Gastrocnemius medialis (tissue), 4 donors: ENCODE data around the gene SAMD4A. TPM values are rescaled to one million over a fixed set of nuclear protein-coding genes. Genes with fewer than 3 reads are reported as not detected.

Experiments used
- ATAC-seq, 2 donors: fragments of 150-250 bp; one replicate each; pipeline ENCODE4 v1.9.1; 2016
- DNase-seq, 2 donors: peaks; one replicate each; pipeline ENCODE4 v3.0.0-alpha.2; 2019
- H3K27ac ChIP-seq, 4 donors: fragments of 200-600 bp; sonication (generic); 1 replicate in 1 of 4; 2 replicates in 3 of 4; pipeline ENCODE4 v1.5.1; 2016 to 2018; ENCODE audit warnings: mild to moderate bottlenecking in 2 of 4, moderate library complexity in 1 of 4
- H3K27me3 ChIP-seq, 3 donors: fragments of 200-600 bp; sonication (generic) in 2 of 3; 1 replicate in 1 of 3; 2 replicates in 2 of 3; pipeline versions ENCODE4 v1.5.1 to v1.6.0; 2016 to 2019; ENCODE audit warnings: mild to moderate bottlenecking in 1 of 3, moderate library complexity in 1 of 3
- H3K36me3 ChIP-seq, 2 donors: fragments of 200-600 bp; sonication (generic) in 1 of 2; one replicate each; pipeline ENCODE4 v1.5.1; 2017 to 2018
- H3K4me1 ChIP-seq, 2 donors: fragments of 200-600 bp; sonication (generic) in 1 of 2; one replicate each; pipeline ENCODE4 v1.5.1; 2016 to 2017; ENCODE audit warnings: mild to moderate bottlenecking in 2 of 2
- H3K4me3 ChIP-seq, 4 donors: fragments of 200-600 bp; sonication (generic) in 3 of 4; 1 replicate in 1 of 4; 2 replicates in 3 of 4; pipeline ENCODE4 v1.5.1; 2016 to 2019; ENCODE audit warnings: mild to moderate bottlenecking in 2 of 4
- H3K9me3 ChIP-seq, 3 donors: fragments of 200-600 bp; sonication (generic) in 2 of 3; 1 replicate in 1 of 3; 2 replicates in 2 of 3; pipeline ENCODE4 v1.5.1; 2016 to 2019
- CTCF ChIP-seq, 5 experiments: fragments of 450-650 bp in 3 of 5; fragments of 200-600 bp in 2 of 5; sonication (generic) in 2 of 5; IDR thresholded peaks in 4 of 5; conservative IDR thresholded peaks in 1 of 5; 1 replicate in 4 of 5; 2 replicates in 1 of 5; pipeline ENCODE4 v1.5.1; 2016 to 2019; ENCODE audit warnings: antibody characterized with exemption in 5 of 5, mild to moderate bottlenecking in 3 of 5, moderate library complexity in 3 of 5
- POLR2A ChIP-seq, 2 donors: fragments of 450-650 bp; IDR thresholded peaks; one replicate each; pipeline ENCODE4 v1.6.1; 2017; ENCODE audit warnings: antibody characterized with exemption in 2 of 2, mild to moderate bottlenecking in 2 of 2, moderate library complexity in 2 of 2
- in situ Hi-C, 4 donors: fragments of 200-750 bp; cut with MboI; loops; one replicate each; pipeline versions ENCODE4 v1.15.0 to v1.8.0; 2017; ENCODE audit warnings: low sequenced_read_pairs in 4 of 4
- intact Hi-C: fragments of 100-400 bp; cut with DNase I; formaldehyde crosslinking; loops from one replicate; pipeline ENCODE4 v1.15.1; 2023; ENCODE audit warnings: low total_unique reads
- total RNA-seq, 4 donors: library from RNA; depleted of rRNA; stranded (reverse); fragments of >200 nt; gene quantifications; one replicate each; pipeline versions ENCODE4 v1.1.0 to v1.2.3, GENCODE V29; 2016

The SAMD4A gene
- total RNA-seq, 4 donors from 2014 or later, result 26.4 to 48.0 (median 42.2) TPM

GRCh38 chr14:54680651-54681050, 113.7 kb downstream of the SAMD4A start:
- TF ChIP-seq POLR2A (IDR thresholded peaks at IDR 0.05) (no peak), CTCF (IDR thresholded peaks at IDR 0.05 in 4 of 5, conservative IDR thresholded peaks at IDR 0.05 in 1 of 5) (no peak)
- peak overlapping the region; percentile 53 to 94 (median 88) for H3K27ac ChIP-seq
- H3K27me3 ChIP-seq, result no peaks in the 10 kb centered on the region
- intact Hi-C loops (no loop called here), in situ Hi-C loops (loop anchor here in 1 of 4 donors (10.0 kb wide), 1 partner anchor 106 kb away; no protein-coding TSS in a partner anchor)
- H3K4me1 ChIP-seq, result peaks cover 52 to 66% of the 10 kb centered on the region in 2 donors
- no peaks in the 10 kb centered on the region for H3K9me3 ChIP-seq
- H3K36me3 ChIP-seq, result no peaks in the 10 kb centered on the region
- DNase-seq (no peak), ATAC-seq (no peak)
- no peak overlapping the region for H3K4me3 ChIP-seq

- no peaks in the 10 kb centered on the region for H3K36me3 ChIP-seq
- H3K27me3 ChIP-seq, result no peaks in the 10 kb centered on the region
- no peaks in the 10 kb centered on the region for H3K9me3 ChIP-seq
- peak overlapping the region; percentile 53 to 94 (median 88) for H3K27ac ChIP-seq
- DNase-seq (no peak), ATAC-seq (no peak)
- in situ Hi-C loops (loop anchor here in 1 of 4 donors (10.0 kb wide), 1 partner anchor 107 kb away; no protein-coding TSS in a partner anchor), intact Hi-C loops (no loop called here)
- TF ChIP-seq CTCF (IDR thresholded peaks at IDR 0.05 in 4 of 5, conservative IDR thresholded peaks at IDR 0.05 in 1 of 5) (no peak), POLR2A (IDR thresholded peaks at IDR 0.05) (no peak)
- peaks cover 52 to 66% of the 10 kb centered on the region in 2 donors for H3K4me1 ChIP-seq
- no peak overlapping the region for H3K4me3 ChIP-seq
Measured at GRCh38 chr14:54681811-54682261, 114.9 kb downstream of the SAMD4A start.

- H3K4me1 ChIP-seq, result peaks cover 52 to 66% of the 10 kb centered on the region in 2 donors
Measured at GRCh38 chr14:54682578-54682977, 115.7 kb downstream of the SAMD4A start.

GRCh38 chr14:54683882-54684794, 117.2 kb downstream of the SAMD4A start:
- intact Hi-C loops, result no loop called here
- ATAC-seq (no peak), DNase-seq (peak in 1 of 2 donors; percentile 50)
- no peaks in the 10 kb centered on the region for H3K27me3 ChIP-seq
- no peak for TF ChIP-seq POLR2A (IDR thresholded peaks at IDR 0.05)
- no peak for TF ChIP-seq CTCF (IDR thresholded peaks at IDR 0.05 in 4 of 5, conservative IDR thresholded peaks at IDR 0.05 in 1 of 5)
- H3K4me3 ChIP-seq, result no peak overlapping the region
- peak overlapping the region; percentile 86 to 99 (median 92) for H3K27ac ChIP-seq
- no peaks in the 10 kb centered on the region for H3K9me3 ChIP-seq
- in situ Hi-C loops, result loop anchor here in 1 of 4 donors (10.0 kb wide), 1 partner anchor 109 kb away; no protein-coding TSS in a partner anchor
- peaks cover 56 to 64% of the 10 kb centered on the region in 2 donors for H3K4me1 ChIP-seq
- no peaks in the 10 kb centered on the region for H3K36me3 ChIP-seq

More at GRCh38 chr14:54682578-54682977, 115.7 kb downstream of the SAMD4A start:
- H3K9me3 ChIP-seq, result no peaks in the 10 kb centered on the region
- no peak for TF ChIP-seq CTCF (IDR thresholded peaks at IDR 0.05 in 4 of 5, conservative IDR thresholded peaks at IDR 0.05 in 1 of 5)
- no peak for TF ChIP-seq POLR2A (IDR thresholded peaks at IDR 0.05)
- intact Hi-C loops (no loop called here), in situ Hi-C loops (loop anchor here in 1 of 4 donors (10.0 kb wide), 1 partner anchor 108 kb away; no protein-coding TSS in a partner anchor)
- no peaks in the 10 kb centered on the region for H3K36me3 ChIP-seq
- peak overlapping the region; percentile 86 to 99 (median 92) for H3K27ac ChIP-seq
- ATAC-seq (no peak), DNase-seq (no peak)
- H3K4me3 ChIP-seq, result no peak overlapping the region
- H3K27me3 ChIP-seq, result no peaks in the 10 kb centered on the region
